Gastroesophageal sphincter (tissue), 3 donors: Measurements from ENCODE around the gene PTPRZ1.

ENCODE experiments used
- CTCF ChIP-seq, 4 experiments: fragments of 200-600 bp in 2 of 4; fragments of 450-650 bp in 2 of 4; sonication (generic) in 1 of 4; IDR thresholded peaks; one replicate each; pipeline ENCODE4 v1.5.1; 2017 to 2019; ENCODE audit warnings: antibody characterized with exemption in 4 of 4, mild to moderate bottlenecking in 2 of 4, moderate library complexity in 2 of 4
- EP300 ChIP-seq: sonication (generic); formaldehyde crosslinking; IDR thresholded peaks from one replicate; pipeline ENCODE4 v1.6.1; 2017; ENCODE audit warnings: antibody characterized with exemption, mild to moderate bottlenecking
- POLR2A ChIP-seq, 2 donors: fragments of 450-650 bp; IDR thresholded peaks; one replicate each; pipeline ENCODE4 v1.6.1; 2017; ENCODE audit warnings: antibody characterized with exemption in 2 of 2, mild to moderate bottlenecking in 2 of 2, moderate library complexity in 1 of 2
- POLR2AphosphoS5 ChIP-seq: sonication (generic); formaldehyde crosslinking; IDR thresholded peaks from one replicate; pipeline ENCODE4 v1.6.1; 2017; ENCODE audit warnings: antibody characterized with exemption

DNA sequence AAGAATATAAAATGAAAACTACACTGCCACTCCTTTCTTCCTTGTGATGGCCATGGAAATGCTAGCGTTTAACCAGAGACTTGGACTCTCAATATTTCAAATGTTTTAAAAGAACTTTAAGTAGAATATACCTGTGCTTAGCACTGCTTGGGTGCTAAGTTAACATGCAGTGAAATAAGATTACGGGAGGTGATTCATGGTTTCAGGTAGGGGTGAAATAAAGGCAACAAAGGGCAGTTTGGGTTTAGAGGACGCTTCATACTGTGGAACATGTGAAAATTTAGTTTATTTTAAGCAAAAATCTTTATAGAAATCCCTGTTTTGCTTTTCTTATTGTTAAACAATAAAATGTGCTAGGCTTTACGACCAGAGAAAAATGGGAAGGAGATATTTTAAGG is 94.0 kb downstream of the PTPRZ1 start:
- no peak for TF ChIP-seq CTCF (IDR thresholded peaks at IDR 0.05)
- TF ChIP-seq POLR2AphosphoS5: no peak
- TF ChIP-seq POLR2A (IDR thresholded peaks at IDR 0.05): no peak
- TF ChIP-seq EP300: no peak
